Neural cell (in vitro differentiated cells): Measurements from ENCODE around the gene INHA. TPM values are rescaled to one million over a fixed set of nuclear protein-coding genes. Genes with fewer than 3 reads are reported as not detected.

Experiments
- H2AFZ ChIP-seq: fragments of 200-600, 300-800 bp; sonication (generic), shearing (Covaris generic); 2 replicates; pipeline ENCODE4 v1.6.0; 2014; ENCODE audit warnings: low read depth, mild to moderate bottlenecking, antibody characterized with exemption, low read length, moderate library complexity
- H3F3A ChIP-seq: fragments of 200-600 bp; shearing (Covaris generic); 2 replicates; pipeline ENCODE4 v1.6.1; 2016; ENCODE audit warnings: mild to moderate bottlenecking, moderate library complexity, mixed read lengths, antibody characterized with exemption, low read length; ENCODE audit not compliant: insufficient read depth, poor library complexity, severe bottlenecking
- H3K27ac ChIP-seq: fragments of 200-600, 300-800 bp; sonication (generic), shearing (Covaris generic); 2 replicates; pipeline ENCODE4 v1.5.1; 2014; ENCODE audit warnings: mild to moderate bottlenecking, low read length, moderate library complexity
- H3K27me3 ChIP-seq: fragments of 300-800, 200-600 bp; sonication (generic), shearing (Covaris generic); 2 replicates; pipeline ENCODE4 v1.6.0; 2014; ENCODE audit warnings: mild to moderate bottlenecking, low read depth, low read length, moderate library complexity; ENCODE audit not compliant: insufficient read depth
- H3K36me3 ChIP-seq: fragments of 300-800, 200-600 bp; sonication (generic), shearing (Covaris generic); 2 replicates; pipeline ENCODE4 v1.5.1; 2014; ENCODE audit warnings: mild to moderate bottlenecking, antibody characterized with exemption, low read length, moderate library complexity; ENCODE audit not compliant: insufficient read depth
- H3K4me2 ChIP-seq: fragments of 300-800, 200-600 bp; sonication (generic), shearing (Covaris generic); 2 replicates; pipeline ENCODE4 v1.6.0; 2014; ENCODE audit warnings: mild to moderate bottlenecking, low read length
- H3K4me3 ChIP-seq: fragments of 300-800, 200-600 bp; sonication (generic), shearing (Covaris generic); 2 replicates; pipeline ENCODE4 v1.5.1; 2014; ENCODE audit warnings: mild to moderate bottlenecking, low read length, moderate library complexity
- H3K79me2 ChIP-seq: fragments of 200-600 bp; shearing (Covaris generic); replicated peaks from 2 replicates; pipeline ENCODE4 v1.6.0; 2014; ENCODE audit warnings: mild to moderate bottlenecking, low read length, moderate library complexity; ENCODE audit not compliant: insufficient read depth
- H3K9ac ChIP-seq: fragments of 300-800, 200-600 bp; sonication (generic), shearing (Covaris generic); 2 replicates; pipeline ENCODE4 v1.6.1; 2016; ENCODE audit warnings: mild to moderate bottlenecking, low read length, mixed read lengths
- H3K9me2 ChIP-seq: fragments of 200-600 bp; shearing (Covaris generic); 2 replicates; pipeline ENCODE4 v1.6.1; 2016; ENCODE audit warnings: mild to moderate bottlenecking, low read length, mixed read lengths; ENCODE audit not compliant: insufficient read depth
- H3K9me3 ChIP-seq: fragments of 200-600, 300-800 bp; sonication (generic), shearing (Covaris generic); 2 replicates; pipeline ENCODE4 v1.6.1; 2016; ENCODE audit warnings: mild to moderate bottlenecking, mixed run types, low read length, moderate library complexity, mixed read lengths
- H4K20me1 ChIP-seq: fragments of 200-600 bp; shearing (Covaris generic); 2 replicates; pipeline ENCODE4 v1.6.1; 2016; ENCODE audit warnings: mild to moderate bottlenecking, mixed run types; ENCODE audit not compliant: insufficient read depth
- CTCF ChIP-seq: fragments of 450-650 bp; IDR thresholded peaks from 2 replicates; pipeline ENCODE4 v1.5.1; 2014; ENCODE audit warnings: antibody characterized with exemption, mild to moderate bottlenecking, moderate library complexity; ENCODE audit not compliant: poor library complexity, severe bottlenecking
- EP300 ChIP-seq: fragments of 450-650 bp; conservative IDR thresholded peaks from 2 replicates; pipeline ENCODE4 v1.6.1; 2014; ENCODE audit warnings: antibody characterized with exemption, mild to moderate bottlenecking, moderate library complexity; ENCODE audit not compliant: poor library complexity, severe bottlenecking
- EZH2 ChIP-seq: fragments of 200-600, 300-800 bp; shearing (Covaris generic), sonication (generic); IDR thresholded peaks from 2 replicates; pipeline ENCODE4 v1.6.1; 2014; ENCODE audit warnings: antibody characterized with exemption, low read length, borderline replicate concordance, mild to moderate bottlenecking; ENCODE audit not compliant: insufficient read depth, poor library complexity, severe bottlenecking
- MXI1 ChIP-seq: fragments of 450-650 bp; conservative IDR thresholded peaks from 2 replicates; pipeline ENCODE4 v1.6.1; 2014; ENCODE audit warnings: antibody characterized with exemption, mild to moderate bottlenecking; ENCODE audit not compliant: poor library complexity, severe bottlenecking
- POLR2AphosphoS5 ChIP-seq: IDR thresholded peaks from 2 replicates; pipeline ENCODE4 v1.6.1; 2012
- RAD21 ChIP-seq: fragments of 450-650 bp; conservative IDR thresholded peaks from 2 replicates; pipeline ENCODE4 v1.6.1; 2014; ENCODE audit warnings: antibody characterized with exemption, mild to moderate bottlenecking, moderate library complexity
- REST ChIP-seq: IDR thresholded peaks from 2 replicates; pipeline ENCODE4 v1.6.1; 2012; ENCODE audit warnings: borderline replicate concordance
- SMC3 ChIP-seq: fragments of 450-650 bp; conservative IDR thresholded peaks from 2 replicates; pipeline ENCODE4 v1.6.1; 2014; ENCODE audit warnings: antibody characterized with exemption, mild to moderate bottlenecking, moderate library complexity; ENCODE audit not compliant: poor library complexity
- TAF1 ChIP-seq: IDR thresholded peaks from 2 replicates; pipeline ENCODE4 v1.6.1; 2012; ENCODE audit warnings: low read depth
- polyA plus RNA-seq: library from polyadenylated mRNA; depleted of rRNA; stranded (reverse); fragments of >200 nt; gene quantifications from 2 replicates; pipeline ENCODE4 v1.2.3, GENCODE V29; 2014

The INHA gene
- polyA plus RNA-seq, 1 donor from 2014 or later, result 2.7 TPM

- no peak overlapping the region for H3K27ac ChIP-seq
- H3K9ac ChIP-seq, result no peak overlapping the region
- no peak overlapping the region for H3K4me3 ChIP-seq
- no peaks in the 10 kb centered on the region for H4K20me1 ChIP-seq
- no peaks in the 10 kb centered on the region for H3K9me3 ChIP-seq
- no peaks in the 10 kb centered on the region for H3K36me3 ChIP-seq
- TF ChIP-seq SMC3, result no peak
- no peak for TF ChIP-seq TAF1
- TF ChIP-seq RAD21, result no peak
- no peak for TF ChIP-seq MXI1
- TF ChIP-seq CTCF, result no peak
- TF ChIP-seq POLR2AphosphoS5, result no peak
- no peak for TF ChIP-seq EZH2
- no peak for TF ChIP-seq REST
- TF ChIP-seq EP300, result no peak
- H3F3A ChIP-seq, result no peaks in the 10 kb centered on the region
- H3K9me2 ChIP-seq, result no peaks in the 10 kb centered on the region
- peaks cover 3% of the 10 kb centered on the region for H3K27me3 ChIP-seq
- no peak overlapping the region for H2AFZ ChIP-seq
- no peak overlapping the region for H3K4me2 ChIP-seq
- no peaks in the 10 kb centered on the region for H3K79me2 ChIP-seq
These were observed 14.8 kb upstream of the INHA start for GRCh38 chr2:219557320-219557719.

DNA sequence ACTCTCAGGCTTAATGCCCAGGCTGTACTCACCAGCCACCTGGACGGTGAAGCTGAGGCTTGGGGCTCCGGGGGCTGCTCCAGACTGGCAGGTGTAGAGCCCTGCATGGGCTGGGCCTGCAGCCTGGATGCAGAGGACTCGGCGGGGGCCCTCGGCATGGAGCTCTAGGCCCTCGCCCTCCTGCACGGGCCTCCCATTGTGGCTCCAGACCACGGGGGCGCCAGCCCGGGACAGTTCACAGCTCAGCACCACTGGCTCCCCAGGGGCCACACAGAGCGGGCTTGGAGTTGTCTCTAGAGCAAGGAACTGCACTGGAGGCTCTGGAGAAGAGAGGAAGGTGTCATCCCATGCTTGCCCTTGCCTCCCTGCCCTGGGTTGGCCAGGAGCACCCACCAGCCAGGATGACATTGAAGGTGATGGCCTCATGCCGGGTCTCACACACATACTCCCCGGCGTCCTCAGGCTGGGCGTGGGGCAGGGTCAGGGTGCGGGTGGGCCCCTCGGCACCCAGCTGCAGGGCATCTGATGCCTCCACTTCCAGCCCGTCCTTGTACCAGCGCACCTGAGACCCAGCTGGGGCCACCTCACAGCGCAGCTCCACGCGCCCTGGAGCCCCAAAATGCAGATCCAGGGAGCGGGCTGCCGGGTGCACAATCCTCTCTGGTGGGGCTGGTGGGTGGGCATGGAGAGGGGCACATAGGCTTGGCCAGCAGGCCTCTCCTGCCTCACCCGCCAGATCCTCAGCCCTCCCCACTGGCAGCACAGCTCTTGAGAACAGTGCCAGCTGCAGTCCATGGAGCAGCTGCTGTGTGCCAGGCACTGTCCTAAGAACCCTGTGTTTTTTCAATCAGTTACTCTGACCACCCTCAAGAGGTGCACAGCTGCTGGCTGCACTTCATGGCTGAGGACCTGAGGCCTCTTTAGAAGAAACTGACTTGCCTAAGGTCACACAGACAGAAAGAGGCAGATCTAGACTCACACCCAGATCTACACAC, 14.0 kb upstream of the INHA start:
- no peaks in the 10 kb centered on the region for H3K9me3 ChIP-seq
- H3K36me3 ChIP-seq, result no peaks in the 10 kb centered on the region
- no peak overlapping the region for H3K9ac ChIP-seq
- no peaks in the 10 kb centered on the region for H3F3A ChIP-seq
- no peak overlapping the region for H3K4me3 ChIP-seq
- H3K79me2 ChIP-seq, result no peaks in the 10 kb centered on the region
- no peaks in the 10 kb centered on the region for H4K20me1 ChIP-seq
- TF ChIP-seq TAF1, result no peak
- no peak for TF ChIP-seq EP300
- no peak for TF ChIP-seq POLR2AphosphoS5
- TF ChIP-seq MXI1, result no peak
- no peak for TF ChIP-seq SMC3
- no peak for TF ChIP-seq CTCF
- TF ChIP-seq REST, result no peak
- TF ChIP-seq RAD21, result no peak
- no peak for TF ChIP-seq EZH2
- peaks cover 1% of the 10 kb centered on the region for H3K27me3 ChIP-seq
- no peak overlapping the region for H2AFZ ChIP-seq
- H3K4me2 ChIP-seq, result no peak overlapping the region
- H3K9me2 ChIP-seq, result no peaks in the 10 kb centered on the region
- no peak overlapping the region for H3K27ac ChIP-seq
